ENCODE data around the gene TMEM238L.

Gene TMEM238L

GRCh38 chr17:10755592-10756127 lies 48.2 kb downstream of the TMEM238L start:
- DNase-seq (ENCODE audit: extremely low read depth, low read depth): no peak
- TF ChIP-seq, protein P1, sequence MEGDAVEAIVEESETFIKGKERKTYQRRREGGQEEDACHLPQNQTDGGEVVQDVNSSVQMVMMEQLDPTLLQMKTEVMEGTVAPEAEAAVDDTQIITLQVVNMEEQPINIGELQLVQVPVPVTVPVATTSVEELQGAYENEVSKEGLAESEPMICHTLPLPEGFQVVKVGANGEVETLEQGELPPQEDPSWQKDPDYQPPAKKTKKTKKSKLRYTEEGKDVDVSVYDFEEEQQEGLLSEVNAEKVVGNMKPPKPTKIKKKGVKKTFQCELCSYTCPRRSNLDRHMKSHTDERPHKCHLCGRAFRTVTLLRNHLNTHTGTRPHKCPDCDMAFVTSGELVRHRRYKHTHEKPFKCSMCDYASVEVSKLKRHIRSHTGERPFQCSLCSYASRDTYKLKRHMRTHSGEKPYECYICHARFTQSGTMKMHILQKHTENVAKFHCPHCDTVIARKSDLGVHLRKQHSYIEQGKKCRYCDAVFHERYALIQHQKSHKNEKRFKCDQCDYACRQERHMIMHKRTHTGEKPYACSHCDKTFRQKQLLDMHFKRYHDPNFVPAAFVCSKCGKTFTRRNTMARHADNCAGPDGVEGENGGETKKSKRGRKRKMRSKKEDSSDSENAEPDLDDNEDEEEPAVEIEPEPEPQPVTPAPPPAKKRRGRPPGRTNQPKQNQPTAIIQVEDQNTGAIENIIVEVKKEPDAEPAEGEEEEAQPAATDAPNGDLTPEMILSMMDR (IDR thresholded peaks at IDR 0.05; ENCODE audit: low read depth, low read length): no peak

GRCh38 chr17:10754861-10755591 lies 48.9 kb downstream of the TMEM238L start:
- DNase-seq (ENCODE audit: extremely low read depth, low read depth): no peak

GRCh38 chr17:10754109-10754508 lies 49.8 kb downstream of the TMEM238L start:
- DNase-seq (ENCODE audit: extremely low read depth, low read depth): no peak
- TF ChIP-seq, protein P1 (IDR thresholded peaks at IDR 0.05; ENCODE audit: low read depth, low read length): peak; percentile 35

More at GRCh38 chr17:10754861-10755591, 48.9 kb downstream of the TMEM238L start:
- TF ChIP-seq, protein P1 (IDR thresholded peaks at IDR 0.05; ENCODE audit: low read depth, low read length): no peak

GRCh38 chr17:10752696-10753095 lies 51.2 kb downstream of the TMEM238L start:
- no peak for DNase-seq (ENCODE audit: extremely low read depth, low read depth)
- TF ChIP-seq, protein P1 (IDR thresholded peaks at IDR 0.05; ENCODE audit: low read depth, low read length): no peak

GRCh38 chr17:10751563-10751962 lies 52.3 kb downstream of the TMEM238L start:
- no peak for DNase-seq (ENCODE audit: extremely low read depth, low read depth)
- TF ChIP-seq, protein P1 (IDR thresholded peaks at IDR 0.05; ENCODE audit: low read depth, low read length): no peak

DNA sequence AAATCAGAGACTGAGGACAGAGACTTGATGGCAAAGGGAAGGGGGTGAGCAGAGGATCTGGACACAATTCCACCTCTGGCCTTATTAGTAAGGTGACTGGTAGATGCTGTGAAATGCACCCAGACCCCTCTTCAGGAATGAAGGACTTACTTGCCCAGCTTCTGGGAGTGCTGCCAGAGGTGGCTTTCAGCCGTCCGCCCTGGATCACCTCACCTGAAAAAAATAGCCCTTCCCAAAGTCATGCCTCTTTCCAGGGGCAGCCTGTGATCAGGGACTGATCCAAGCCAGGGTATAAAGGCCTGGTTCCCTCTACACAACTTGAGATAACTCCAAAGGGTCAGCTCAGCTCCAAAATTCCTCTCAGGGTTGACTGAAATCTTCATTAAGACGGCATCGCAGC lies 53.7 kb downstream of the TMEM238L start:
- TF ChIP-seq, protein P1 (IDR thresholded peaks at IDR 0.05; ENCODE audit: low read depth, low read length): no peak
- DNase-seq (ENCODE audit: extremely low read depth, low read depth): no peak

DNA sequence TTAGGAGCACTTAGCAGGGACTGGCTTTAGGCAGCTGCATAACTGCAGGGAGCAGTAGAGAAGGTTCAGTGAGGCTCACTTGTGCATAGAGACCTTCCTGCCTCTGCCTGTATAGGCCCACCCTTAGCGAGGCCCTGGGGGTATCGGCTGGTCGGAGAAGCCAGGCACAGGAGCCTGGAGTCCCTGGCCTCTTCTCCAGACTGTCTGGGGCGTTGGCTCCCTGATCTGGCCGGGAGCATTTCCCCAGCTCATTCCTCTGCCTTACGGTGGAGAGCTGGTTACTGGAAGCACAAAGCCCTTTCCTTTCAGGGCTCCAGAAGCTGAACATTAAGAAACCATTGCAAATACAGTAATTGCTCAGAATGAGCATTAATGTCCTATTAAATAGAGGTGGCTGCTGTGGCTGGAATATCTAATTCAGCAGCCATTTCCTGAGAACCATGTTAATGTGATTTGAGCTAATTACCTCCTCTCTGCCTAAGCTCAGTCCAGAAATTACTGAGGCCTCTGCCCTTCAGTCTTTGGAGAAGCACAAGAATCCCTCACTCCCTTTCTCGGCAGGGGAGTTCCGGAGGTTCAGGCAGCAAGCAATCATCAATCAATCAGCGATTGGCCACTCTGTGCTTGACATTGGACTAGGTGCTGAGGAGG lies 55.2 kb downstream of the TMEM238L start:
- TF ChIP-seq, protein P1 (IDR thresholded peaks at IDR 0.05; ENCODE audit: low read depth, low read length): no peak
- DNase-seq (ENCODE audit: extremely low read depth, low read depth): no peak

Measured in AG09319 (cell line).